NCI-H69 (cell line): ENCODE results near the gene SAXO1.
"Not testable (repeated sequence)": the region's sequence is repeated elsewhere in the genome, so short reads cannot be mapped to it uniquely, and the experiment has no call there.

Experiments
- DNase-seq: peaks from one replicate; lab custom pipeline; 2025; lab: John Stamatoyannopoulos, UW

Gene SAXO1

DNA sequence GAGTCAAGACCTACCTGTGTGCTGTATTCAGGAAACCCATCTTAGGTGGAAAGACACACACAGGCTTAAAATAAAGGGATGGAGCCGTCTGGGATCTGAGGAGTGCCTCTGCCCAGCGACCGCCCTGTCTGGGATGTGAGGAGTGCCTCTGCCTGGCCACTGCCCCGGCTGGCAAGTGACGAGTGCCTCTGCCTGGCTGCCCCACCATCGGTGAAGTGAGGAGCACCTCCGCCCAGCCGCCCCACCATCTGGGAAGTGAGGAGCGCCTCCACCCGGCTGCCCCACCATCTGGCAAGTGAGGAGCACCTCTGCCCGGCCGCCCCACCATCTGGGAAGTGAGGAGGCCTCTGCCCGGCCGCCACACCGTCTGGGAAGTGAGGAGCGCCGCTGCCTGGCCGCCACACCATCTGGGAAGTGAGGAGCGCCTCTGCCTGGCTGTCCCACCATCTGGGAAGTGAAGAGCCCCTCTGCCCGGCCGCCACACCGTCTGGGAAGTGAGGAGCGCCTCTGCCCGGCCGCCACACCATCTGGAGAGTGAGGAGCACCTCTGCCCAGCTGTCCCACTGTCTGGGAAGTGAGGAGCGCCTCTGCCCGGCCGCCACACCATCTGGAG lies 33.7 kb downstream of the SAXO1 start:
- DNase-seq, result no peak

DNA sequence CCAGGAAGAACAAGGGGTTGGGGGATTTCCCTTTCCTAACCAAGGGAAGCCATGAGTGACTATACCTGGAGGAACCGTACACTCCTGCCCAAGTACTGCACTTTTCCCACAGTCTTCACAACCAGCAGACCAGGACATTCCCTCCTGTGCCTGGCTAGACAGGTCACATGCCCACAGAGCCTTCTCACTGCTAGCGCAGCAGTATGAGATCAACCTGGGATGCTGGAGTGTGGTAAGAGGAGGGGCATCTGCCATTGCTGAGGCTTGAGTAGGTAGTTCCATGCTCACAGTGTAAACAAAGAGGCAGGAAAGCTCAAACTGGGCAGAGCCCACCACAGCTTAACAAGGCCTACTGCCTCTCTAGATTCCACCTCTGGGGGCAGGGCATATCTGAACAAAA lies 35.9 kb downstream of the SAXO1 start:
- no peak for DNase-seq

DNA sequence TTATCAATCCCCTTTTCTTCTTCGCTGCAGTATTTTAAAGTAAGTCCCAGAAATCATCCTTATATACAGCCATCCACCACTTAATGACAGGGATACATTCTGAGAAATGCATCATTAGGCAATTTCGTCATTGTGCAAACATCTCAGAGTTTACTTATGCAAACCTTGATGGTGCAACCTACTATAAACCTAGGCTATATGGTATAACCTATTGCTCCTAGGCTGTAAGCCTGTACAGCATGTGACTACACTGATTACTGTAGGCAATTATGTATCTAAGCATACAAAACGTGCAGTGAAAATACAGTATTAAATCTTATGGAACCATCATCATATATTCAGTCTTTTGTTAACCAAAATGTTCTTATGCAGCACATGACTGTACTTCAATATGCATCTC lies 36.8 kb downstream of the SAXO1 start:
- DNase-seq, result peak; percentile 75

DNA sequence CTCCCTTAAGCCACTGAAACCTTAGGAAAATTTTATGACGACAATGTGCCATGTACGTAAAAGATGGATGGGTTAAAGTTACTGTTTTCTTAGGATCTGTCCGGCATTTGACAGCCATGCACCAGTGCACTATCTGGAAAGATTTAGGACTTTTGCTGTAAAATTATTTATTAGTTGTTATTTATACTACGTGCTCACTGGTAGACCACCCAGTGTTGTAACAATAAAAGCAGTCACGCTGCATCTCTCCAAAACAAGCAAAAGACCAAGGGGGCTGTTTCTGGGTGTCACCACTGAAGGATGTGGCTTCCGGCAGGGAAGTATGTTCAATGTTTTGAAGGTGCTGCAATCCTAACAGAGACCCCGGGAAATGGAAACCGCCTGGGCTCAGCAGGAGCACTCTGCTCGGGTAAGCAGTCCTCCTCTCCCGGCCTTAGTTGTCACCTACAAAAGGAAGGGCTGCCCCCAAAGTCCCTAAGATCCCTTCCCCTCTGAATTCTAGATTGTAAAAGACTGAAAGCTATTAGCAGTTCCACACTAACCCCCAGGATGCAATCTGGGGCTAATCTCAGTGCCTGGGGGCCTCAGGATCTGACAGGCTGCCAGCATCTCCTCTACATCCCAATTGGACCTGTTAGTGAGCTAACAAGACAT lies 38.6 kb downstream of the SAXO1 start:
- DNase-seq, result peak; percentile 62

DNA sequence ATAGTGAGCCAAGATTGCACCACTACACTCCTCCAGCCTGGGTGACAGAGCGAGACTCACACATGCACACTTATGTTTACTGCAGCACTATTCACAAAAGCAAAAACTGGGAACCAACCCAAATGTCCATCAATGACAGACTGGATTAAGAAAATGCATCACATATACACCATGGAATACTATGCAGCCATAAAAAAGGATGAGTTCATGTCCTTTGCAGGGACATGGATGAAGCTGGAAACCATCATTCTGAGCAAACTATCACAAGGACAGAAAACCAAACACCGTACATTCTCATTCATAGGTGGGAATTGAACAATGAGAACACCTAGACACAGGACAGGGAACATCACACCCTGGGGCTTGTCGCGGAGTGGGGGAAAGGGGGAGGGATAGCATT lies 41.8 kb downstream of the SAXO1 start:
- DNase-seq, result not testable (repeated sequence)

DNA sequence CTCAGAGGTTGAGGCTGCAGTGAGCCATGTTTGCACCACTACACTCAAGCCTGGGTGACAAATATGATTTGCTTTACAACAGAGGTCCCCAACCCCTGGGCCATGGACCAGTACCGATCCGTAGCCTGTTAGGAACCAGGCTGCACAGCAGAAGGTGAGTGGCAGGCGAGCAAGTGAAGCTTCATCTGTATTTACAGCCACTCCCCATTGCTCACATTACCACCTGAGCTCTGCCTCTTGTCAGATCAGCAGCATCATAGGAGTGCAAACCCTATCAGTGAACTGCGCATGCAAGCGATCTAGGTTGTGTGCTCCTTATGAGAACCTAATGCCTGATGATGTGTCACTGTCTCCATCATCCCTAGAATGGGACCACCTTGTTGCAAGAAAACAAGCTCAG lies 42.5 kb downstream of the SAXO1 start:
- DNase-seq, result peak; percentile 25

DNA sequence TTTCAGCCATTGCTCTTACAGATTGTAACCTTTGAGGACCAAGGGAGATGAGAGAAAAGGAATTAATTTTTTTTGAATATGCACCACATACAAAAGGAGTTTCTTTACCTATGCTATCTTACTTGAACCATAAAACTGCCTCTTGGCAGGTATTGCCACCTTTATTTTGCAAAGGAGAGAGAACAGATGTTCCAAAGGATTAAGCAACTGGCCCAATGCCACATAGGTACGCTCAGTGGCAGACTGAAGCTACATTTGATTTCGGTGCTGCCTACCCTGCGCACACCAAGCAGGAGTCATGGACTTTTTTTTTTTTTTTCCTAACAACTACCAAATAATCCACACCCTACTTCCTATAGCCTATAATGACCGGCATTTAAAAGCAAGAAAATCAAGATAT lies 43.1 kb downstream of the SAXO1 start:
- DNase-seq, result peak; percentile 89

DNA sequence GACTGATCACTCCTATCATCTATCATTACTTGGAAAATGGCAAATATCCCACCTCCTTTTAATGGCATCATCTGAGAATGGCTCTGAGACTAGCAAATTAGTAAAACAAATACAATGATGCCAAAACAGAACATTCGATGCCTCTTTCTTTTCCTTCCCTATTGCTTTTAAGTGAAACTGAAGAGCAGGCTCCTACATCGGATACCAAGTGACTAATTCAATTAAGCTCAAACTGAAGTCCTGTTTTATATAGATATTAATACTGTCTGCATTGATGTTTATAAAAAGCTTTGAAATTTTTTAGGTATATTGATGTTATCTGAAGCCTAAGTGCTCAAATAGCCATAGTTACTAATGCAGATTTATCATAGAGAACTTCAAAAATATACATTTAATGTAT lies 43.9 kb downstream of the SAXO1 start:
- DNase-seq, result peak; percentile 56

DNA sequence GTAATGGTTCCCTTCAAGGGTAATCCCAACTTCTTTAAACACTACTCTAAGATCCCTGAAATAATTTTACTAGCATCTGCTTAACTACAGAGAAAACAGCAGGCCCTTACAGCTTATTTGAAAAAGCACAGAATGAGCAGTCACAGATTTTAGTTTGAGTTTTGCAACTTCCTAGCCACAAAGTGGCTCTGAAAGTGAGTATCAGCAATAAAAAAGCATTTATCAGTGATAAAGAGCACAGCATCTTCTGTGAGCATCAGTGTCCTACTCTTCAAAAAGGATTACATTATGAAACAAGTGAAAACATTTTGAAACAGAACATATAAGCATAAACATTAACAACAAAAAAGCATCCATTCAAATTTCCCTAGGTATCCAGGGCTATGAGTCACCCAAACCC lies 45.0 kb downstream of the SAXO1 start:
- DNase-seq, result no peak

DNA sequence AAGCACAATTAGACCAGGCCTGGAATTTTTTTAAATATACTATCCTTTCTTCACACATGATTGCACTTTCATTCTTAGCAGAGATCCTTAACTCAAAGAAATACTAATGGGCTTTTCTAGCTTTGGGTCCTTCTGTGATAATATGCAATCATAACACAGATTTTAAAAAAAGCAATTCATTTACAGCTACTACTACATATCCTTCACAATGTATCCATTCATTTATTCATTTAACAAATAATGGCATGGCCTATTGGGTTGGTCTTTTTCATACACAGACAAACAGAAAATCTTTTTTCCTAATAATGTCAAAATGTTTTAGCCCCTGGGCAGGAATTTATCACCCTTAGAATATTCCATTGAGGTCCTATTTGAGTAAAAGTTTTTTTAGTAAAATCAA lies 47.0 kb downstream of the SAXO1 start:
- DNase-seq, result no peak

DNA sequence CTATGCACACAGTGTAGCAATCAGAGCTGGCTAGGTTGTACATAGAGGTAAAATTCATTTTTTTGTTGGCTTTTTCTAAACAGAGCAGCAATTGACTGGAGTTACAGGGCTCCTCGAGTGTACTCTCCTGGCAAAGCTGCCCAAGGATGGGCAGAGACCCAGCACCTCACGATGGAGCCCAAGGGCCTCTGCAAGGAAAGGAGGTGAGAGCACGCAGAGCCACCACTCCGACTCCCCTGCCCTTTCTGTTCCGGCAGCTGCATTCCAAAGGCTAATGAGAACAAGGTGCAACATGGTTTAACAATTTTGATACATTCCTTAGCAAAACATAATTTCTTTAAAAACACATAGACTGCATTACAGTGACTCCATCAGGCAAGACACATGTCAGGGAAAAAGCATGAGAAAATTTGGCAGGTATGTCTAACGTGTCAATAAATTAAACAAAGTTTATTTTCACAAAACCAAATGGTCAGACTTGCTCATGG lies 47.5 kb downstream of the SAXO1 start:
- peak; percentile 35 for DNase-seq

DNA sequence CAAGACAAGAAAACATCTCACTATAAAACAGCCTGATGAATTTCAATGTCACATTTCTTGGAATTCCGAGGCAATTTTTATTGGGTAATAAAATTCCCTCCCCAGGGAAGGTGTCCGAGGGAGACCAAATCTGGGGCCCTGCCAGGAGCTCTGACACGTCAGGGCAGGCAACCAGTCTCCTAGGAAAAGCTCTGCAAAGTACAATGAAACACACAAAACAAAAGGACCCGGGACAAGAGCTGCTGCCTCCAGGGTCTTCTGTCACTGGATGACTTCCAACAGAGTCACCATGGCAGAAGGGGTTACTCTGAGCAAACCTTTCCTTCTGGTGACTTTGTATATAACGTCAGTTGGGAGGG lies 50.8 kb downstream of the SAXO1 start:
- DNase-seq, result peak; percentile 30

DNA sequence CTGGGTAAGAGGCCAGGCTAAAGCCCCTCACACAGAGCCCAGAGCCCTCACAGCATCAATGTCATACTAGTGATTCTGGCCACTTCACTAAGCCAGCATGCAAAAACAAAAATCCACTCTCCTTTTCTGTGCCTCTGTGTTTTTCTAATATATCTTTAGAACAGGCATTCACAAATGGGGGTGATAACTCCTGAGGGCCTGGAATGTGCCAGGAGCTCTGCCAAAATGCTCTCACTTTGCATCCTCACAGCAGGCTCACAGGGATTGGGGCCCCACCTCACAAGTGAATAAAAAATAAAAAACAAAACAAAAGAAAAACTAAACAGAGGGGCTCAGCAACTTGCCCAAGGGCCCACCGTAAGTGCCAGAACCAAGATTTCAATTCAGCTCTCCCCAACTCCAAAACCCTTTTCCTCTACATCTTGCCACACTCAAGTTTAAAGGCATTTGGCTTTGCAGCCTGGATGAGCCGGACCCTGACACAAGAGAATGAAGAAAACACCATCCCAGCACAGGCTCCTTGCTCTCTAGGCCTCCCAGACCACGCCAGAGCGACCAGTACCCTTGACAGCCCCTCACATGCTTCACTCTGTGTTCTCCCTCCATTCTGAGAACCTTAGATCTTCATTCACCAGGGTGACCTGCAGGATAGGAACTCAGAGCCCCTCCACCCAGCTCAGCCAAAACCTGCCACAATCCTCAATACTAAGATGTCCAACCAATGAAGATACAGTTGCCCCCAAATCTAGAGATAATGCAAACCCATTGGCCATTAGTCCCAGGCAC lies 51.3 kb downstream of the SAXO1 start:
- DNase-seq, result no peak

DNA sequence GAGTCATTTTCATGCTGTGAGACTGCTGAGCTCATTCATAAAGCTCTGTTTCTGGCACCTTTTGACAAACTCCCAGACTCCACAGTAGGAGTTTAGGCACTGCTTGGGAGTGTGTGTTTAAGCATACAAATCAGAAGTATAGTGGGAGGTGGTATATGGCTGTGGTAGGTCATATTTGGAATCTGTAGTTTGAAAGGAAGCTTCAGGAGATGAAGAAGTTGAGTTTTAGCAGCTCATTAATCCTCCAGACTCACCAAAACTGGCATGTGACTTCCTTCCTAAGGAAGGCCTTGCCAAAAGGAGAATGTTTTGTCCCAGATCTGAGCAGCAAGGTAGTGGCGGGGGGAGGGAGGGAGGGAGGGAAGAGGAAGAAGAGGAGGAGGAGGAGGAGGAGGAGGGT lies 52.8 kb downstream of the SAXO1 start:
- DNase-seq, result peak; percentile 56

DNA sequence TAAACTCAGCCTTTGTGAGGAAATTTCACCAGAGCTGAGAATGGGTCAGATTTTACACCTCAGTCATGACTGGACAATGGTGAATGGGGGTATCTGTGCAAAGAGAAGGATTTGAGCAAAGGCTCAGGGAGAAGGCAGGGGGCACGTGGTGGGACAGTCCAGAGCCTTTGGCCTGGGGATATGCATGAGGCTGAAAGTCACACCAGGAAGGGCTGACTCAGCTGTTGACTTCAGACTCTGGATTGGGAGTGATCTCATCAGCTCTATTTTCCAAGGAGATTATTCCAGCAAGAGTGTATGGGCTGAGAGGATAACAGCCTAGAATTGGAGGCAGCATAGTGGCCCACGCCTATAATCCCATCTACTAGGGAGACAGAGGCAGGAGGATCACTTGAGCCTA lies 53.6 kb downstream of the SAXO1 start:
- DNase-seq, result peak; percentile 43

DNA sequence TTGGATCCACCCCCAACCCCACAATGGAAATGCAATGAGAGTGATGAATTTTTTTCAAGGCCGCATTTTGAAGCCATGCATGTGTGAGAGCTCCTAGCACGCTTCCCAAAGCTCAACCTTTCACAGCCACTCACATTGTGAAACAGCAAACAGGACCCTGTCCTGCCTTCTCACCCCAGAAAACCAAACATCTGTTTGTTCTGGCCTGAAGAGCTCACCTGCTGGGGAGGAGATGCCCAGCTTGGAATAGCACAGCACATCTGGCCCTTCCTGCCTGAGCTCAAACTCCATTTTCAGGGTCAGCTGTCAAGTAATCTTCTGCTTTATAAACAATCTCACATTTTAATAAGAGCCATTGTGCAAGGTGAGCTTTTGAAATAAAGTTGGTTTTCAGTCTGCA lies 54.8 kb downstream of the SAXO1 start:
- DNase-seq, result peak; percentile 82

DNA sequence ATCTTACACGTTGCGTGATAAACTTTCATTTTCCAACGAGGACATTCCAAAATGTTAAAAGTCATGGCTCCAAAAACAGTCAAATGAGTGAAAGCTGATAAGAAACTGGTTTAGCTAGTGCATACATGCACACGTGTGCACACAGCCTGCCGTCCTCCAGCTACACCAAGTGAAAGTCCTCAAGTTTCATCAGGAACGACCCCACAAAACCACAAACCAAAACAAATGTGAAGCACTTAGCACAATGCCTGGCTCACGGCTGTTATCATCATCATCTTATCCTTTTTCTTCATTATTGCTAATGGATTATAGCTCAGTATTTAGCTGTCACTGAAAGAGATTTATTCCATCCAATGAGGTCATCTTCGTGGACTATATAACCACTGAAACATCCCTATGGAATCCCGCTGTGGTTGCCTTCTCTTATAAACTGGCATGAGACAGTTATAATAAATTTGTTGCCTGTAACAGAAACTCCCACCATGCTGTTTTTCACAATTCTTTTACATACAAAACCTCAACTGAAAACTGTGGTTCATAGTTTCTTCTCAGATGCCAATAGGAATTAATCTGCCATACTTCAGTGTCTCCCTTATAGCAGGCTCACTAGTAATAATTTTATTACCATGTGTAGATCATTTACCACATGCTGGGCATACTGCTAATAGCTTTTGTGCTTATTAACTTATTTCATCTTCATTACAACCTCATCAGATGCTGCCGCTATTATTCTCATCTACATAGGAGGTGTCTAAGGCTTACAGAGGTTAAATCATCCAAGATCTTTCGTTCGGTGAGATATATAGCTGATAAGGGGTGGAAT lies 56.1 kb downstream of the SAXO1 start:
- DNase-seq, result peak; percentile 48

DNA sequence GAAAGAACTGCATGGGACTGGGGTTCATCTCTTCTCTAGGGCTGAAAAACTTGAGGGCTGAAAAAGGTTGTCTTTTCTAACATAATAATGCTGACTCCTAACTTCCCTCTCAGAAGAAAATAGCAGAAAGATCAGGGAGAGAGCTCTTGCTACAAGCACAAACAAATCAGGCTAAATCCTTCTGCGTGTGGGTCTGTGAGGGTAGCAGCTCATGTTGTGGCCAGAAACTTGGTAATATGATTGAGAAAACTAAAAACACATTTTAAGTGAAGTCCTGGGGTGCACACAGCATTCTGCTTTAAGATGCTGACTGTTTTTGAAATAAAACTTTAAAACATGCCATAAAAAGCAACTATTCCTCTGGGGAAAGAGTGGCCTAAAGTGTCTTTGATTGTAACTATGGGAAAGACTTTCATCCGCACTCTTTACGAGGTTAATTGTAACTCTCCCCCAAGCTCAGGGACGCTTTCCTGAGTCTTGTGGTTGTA lies 56.7 kb downstream of the SAXO1 start:
- no peak for DNase-seq

DNA sequence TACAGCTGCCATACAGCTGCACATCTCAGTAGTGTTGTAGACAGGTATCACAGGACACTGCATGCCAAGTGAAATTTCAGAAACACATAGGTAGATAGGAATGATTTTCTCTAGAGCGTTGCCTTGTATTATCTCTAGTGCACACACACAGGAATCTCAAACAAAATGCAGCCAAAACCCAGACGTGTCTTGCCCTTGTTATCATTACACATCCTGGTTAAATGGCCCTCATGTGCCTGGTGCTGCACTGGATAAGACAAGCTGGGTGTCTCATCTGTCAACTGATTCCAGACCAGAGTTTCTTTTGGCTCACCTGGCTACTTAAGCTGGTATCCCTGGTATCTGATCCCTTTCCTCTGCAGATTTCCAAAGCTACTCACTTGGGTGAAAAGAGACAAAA lies 59.7 kb downstream of the SAXO1 start:
- DNase-seq, result no peak

DNA sequence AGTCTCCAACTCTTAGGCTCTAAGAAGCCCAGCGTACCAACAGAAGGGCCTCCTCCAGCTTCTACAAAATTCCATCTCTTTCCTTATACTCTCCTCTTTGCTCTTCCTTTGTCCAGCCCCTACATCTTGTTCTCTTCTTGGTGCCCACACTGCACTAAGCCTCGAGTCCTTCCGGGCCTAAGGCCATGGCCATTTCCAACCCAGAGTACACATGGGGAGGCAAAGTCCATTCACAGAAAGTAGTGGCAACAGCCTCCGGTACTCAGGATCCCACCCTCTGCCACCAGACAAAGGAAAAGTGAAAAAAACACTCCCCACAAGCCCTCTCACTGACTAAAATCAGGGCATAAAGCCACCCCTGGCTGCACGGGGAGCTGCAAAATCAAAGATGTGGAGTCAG lies 60.3 kb downstream of the SAXO1 start:
- no peak for DNase-seq

DNA sequence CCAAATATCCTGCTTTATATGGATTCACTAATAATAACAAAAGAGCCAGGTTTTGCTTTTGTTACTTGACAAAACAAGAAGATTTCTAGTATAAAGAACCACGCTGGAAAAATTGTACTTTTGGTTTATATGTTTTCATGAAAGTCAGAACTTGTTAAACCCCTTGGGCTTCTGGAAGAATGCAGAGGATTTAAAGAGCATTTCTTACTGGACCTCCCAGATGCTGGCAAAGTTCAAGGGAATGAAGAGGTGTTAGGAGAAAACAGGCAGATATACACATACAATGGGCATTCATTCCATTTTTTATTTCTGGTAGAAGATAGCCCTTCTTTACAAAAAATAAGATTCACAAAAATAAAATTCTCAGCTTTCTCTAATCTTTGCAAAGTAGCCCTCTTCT lies 61.1 kb downstream of the SAXO1 start:
- DNase-seq, result no peak

DNA sequence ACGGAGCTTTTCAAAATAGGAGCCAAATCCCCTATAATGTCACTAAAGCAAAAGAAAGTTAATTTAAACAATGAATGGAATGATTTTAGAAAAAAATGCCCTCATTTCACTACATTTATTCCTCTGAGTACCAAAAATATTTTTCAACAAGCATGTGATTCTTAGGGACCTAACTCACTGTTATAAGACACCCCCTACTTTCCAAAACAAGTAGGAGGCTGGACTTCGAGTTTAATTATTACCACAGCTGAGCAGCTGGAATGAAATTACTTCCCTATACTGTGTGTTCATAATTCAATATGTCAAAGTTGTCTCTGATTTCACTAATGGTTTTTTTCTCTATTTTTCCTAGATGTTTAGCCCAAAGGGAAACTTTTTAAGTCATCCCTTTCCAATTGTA lies 61.6 kb downstream of the SAXO1 start:
- peak; percentile 22 for DNase-seq
